NCI-H2196 treated with DMSO at 0.1 percent for 48 hours (cell line): ENCODE results near the gene NAT14.

Experiments
- DNase-seq: peaks from one replicate; lab custom pipeline; 2025; ENCODE audit not compliant: unreplicated experiment; lab: John Stamatoyannopoulos, UW

The NAT14 gene

GRCh38 chr19:55452749-55453346, 32.1 kb upstream of the NAT14 start:
- DNase-seq = peak; percentile 86

GRCh38 chr19:55453511-55454260, 31.3 kb upstream of the NAT14 start:
- no peak for DNase-seq

GRCh38 chr19:55454787-55455243, 30.2 kb upstream of the NAT14 start:
- peak; percentile 23 for DNase-seq

GRCh38 chr19:55455576-55456235, 29.3 kb upstream of the NAT14 start:
- DNase-seq = no peak

GRCh38 chr19:55456347-55456746, 28.6 kb upstream of the NAT14 start:
- no peak for DNase-seq

GRCh38 chr19:55457683-55458457, 27.1 kb upstream of the NAT14 start:
- no peak for DNase-seq

- no peak for DNase-seq
Measured at GRCh38 chr19:55459551-55459949, 25.4 kb upstream of the NAT14 start.

GRCh38 chr19:55459950-55460657, 24.9 kb upstream of the NAT14 start:
- DNase-seq = no peak

- DNase-seq = peak; percentile 20
Measured at GRCh38 chr19:55460670-55461258, 24.2 kb upstream of the NAT14 start.

GRCh38 chr19:55461259-55461973, 23.6 kb upstream of the NAT14 start, which contains the start of gene ISOC2:
ISOC2 (minus strand) TSS chr19:55461642; CDS start chr19:55456486, 5,156 bp downstream.
- DNase-seq = peak; percentile 99

- DNase-seq = no peak
Measured at GRCh38 chr19:55461974-55462626, 22.9 kb upstream of the NAT14 start.

GRCh38 chr19:55462722-55463121, 22.3 kb upstream of the NAT14 start:
- DNase-seq = no peak

GRCh38 chr19:55463583-55464031, 21.4 kb upstream of the NAT14 start:
- DNase-seq = no peak

GRCh38 chr19:55464039-55464661, 20.8 kb upstream of the NAT14 start:
- no peak for DNase-seq

- DNase-seq = no peak
Measured at GRCh38 chr19:55464662-55465054, 20.3 kb upstream of the NAT14 start, which contains the start of gene C19orf85. C19orf85 (minus strand) TSS chr19:55464751; CDS start chr19:55464554, 197 bp downstream.

- DNase-seq = no peak
Measured at GRCh38 chr19:55465460-55466240, 19.3 kb upstream of the NAT14 start.

- DNase-seq = no peak
Measured at GRCh38 chr19:55466241-55466614, 18.8 kb upstream of the NAT14 start.
